Sigmoid colon (tissue), 7 donors: ENCODE data around the gene PNPLA2. TPM values are rescaled to one million over a fixed set of nuclear protein-coding genes. Genes with fewer than 3 reads are reported as not detected.

ENCODE experiments used
- DNase-seq: peaks from one replicate; pipeline ENCODE4 v3.0.0-alpha.2; 2019
- H3K27ac ChIP-seq, 4 donors: fragments of 200-600 bp; sonication (generic); one replicate each; pipeline ENCODE4 v1.5.1; 2016 to 2019; ENCODE audit warnings: mild to moderate bottlenecking in 1 of 4
- H3K27me3 ChIP-seq, 3 donors: fragments of 200-600 bp; sonication (generic); one replicate each; pipeline ENCODE4 v1.5.1; 2019; ENCODE audit warnings: mild to moderate bottlenecking in 1 of 3
- H3K36me3 ChIP-seq, 4 donors: fragments of 200-600 bp; sonication (generic); one replicate each; pipeline ENCODE4 v1.5.1; 2016 to 2019
- H3K4me1 ChIP-seq, 4 donors: fragments of 200-600 bp; sonication (generic); one replicate each; pipeline ENCODE4 v1.5.1; 2017 to 2019
- H3K4me3 ChIP-seq, 4 donors: fragments of 200-600 bp; sonication (generic); one replicate each; pipeline ENCODE4 v1.5.1; 2017 to 2019; ENCODE audit warnings: mild to moderate bottlenecking in 2 of 4, moderate library complexity in 1 of 4
- H3K9me3 ChIP-seq, 4 donors: fragments of 200-600 bp in 3 of 4; sonication (generic) in 3 of 4; one replicate each; pipeline versions ENCODE4 v1.5.1 to v1.6.1; 2013 to 2019
- CTCF ChIP-seq, 4 experiments: fragments of 450-650 bp in 3 of 4; fragments of 200-600 bp in 1 of 4; IDR thresholded peaks; one replicate each; pipeline ENCODE4 v1.5.1; 2016 to 2019; ENCODE audit warnings: antibody characterized with exemption in 4 of 4, mild to moderate bottlenecking in 3 of 4, moderate library complexity in 2 of 4
- EP300 ChIP-seq, 4 donors: sonication (generic); formaldehyde crosslinking; IDR thresholded peaks; one replicate each; pipeline ENCODE4 v1.6.1; 2017; ENCODE audit warnings: antibody characterized with exemption in 4 of 4
- POLR2A ChIP-seq, 2 donors: fragments of 450-650 bp; IDR thresholded peaks; one replicate each; pipeline ENCODE4 v1.6.1; 2016; ENCODE audit warnings: antibody characterized with exemption in 2 of 2, mild to moderate bottlenecking in 2 of 2, moderate library complexity in 2 of 2
- POLR2AphosphoS5 ChIP-seq, 4 donors: sonication (generic); formaldehyde crosslinking; IDR thresholded peaks; one replicate each; pipeline ENCODE4 v1.6.1; 2017; ENCODE audit warnings: antibody characterized with exemption in 4 of 4
- WGBS, 2 donors: extraction: QIAGEN DNeasy Blood & Tissue Kit; methylation state at CpG; one replicate each; pipeline ENCODE4 v1.1.7; 2013; 5-methylcytosine and 5-hydroxymethylcytosine counted together
- intact Hi-C: fragments of 100-400 bp; cut with DNase I; formaldehyde crosslinking; loops from one replicate; pipeline ENCODE4 v1.15.1; 2023
- polyA plus RNA-seq, 3 donors: library from polyadenylated mRNA; stranded (reverse); fragments of 200-250 nt; gene quantifications; one replicate each; pipeline ENCODE4 v1.2.3, GENCODE V29; 2013
- total RNA-seq, 4 donors: library from RNA; depleted of rRNA; stranded (reverse); fragments of >200 nt; gene quantifications; one replicate each; pipeline ENCODE4 v1.1.0, GENCODE V29; 2016
- donor health status: healthy with polysubstance abuse.
- donor health status: Bipolar disorder and iron deficiency.
- donor health status: healthy.

PNPLA2 gene
- total and polyA plus RNA-seq, 7 donors = 26.3 to 137 (median 35.4) TPM

DNA sequence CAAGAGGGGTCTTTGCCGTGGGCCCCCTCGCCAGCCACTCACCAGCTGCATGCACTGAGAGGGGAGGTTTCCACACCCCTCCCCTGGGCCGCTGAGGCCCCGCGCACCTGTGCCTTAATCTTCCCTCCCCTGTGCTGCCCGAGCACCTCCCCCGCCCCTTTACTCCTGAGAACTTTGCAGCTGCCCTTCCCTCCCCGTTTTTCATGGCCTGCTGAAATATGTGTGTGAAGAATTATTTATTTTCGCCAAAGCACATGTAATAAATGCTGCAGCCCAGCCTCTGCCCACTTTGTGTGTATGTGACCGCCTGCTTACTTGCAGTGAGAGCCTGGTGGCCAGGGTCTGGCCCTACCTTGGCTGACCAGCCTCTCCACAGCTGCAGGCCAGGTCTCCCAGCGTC lies 6.2 kb downstream of the PNPLA2 start:
- DNase-seq = no peak
- H3K36me3 ChIP-seq = peaks cover 22 to 41% (median 26%) of the 10 kb centered on the region in 4 donors
- H3K4me3 ChIP-seq = no peak overlapping the region
- H3K9me3 ChIP-seq = no peaks in the 10 kb centered on the region
- no peak for TF ChIP-seq CTCF (IDR thresholded peaks at IDR 0.05)
- TF ChIP-seq POLR2A (IDR thresholded peaks at IDR 0.05) = no peak
- TF ChIP-seq POLR2AphosphoS5 (IDR thresholded peaks at IDR 0.05) = no peak
- no peak for TF ChIP-seq EP300 (IDR thresholded peaks at IDR 0.05)
- H3K27me3 ChIP-seq = peaks cover 30 to 66% (median 61%) of the 10 kb centered on the region in 3 donors
- peaks cover 0 to 58% (median 46%) of the 10 kb centered on the region in 4 donors for H3K4me1 ChIP-seq
- intact Hi-C loops = no loop called here
- 25 to 72% methylated on average over 11 of the region's 11 CpGs for WGBS, 2 donors
- H3K27ac ChIP-seq = no peak overlapping the region

GRCh38 chr11:825366-826226 lies 6.9 kb downstream of the PNPLA2 start:
- H3K27ac ChIP-seq = peak overlapping the region in 1 of 4 donors; percentile 65
- peaks cover 22 to 41% (median 26%) of the 10 kb centered on the region in 4 donors for H3K36me3 ChIP-seq
- 16 to 74% methylated on average over 12 of the region's 12 CpGs for WGBS, 2 donors
- H3K4me3 ChIP-seq = no peak overlapping the region
- H3K4me1 ChIP-seq = peaks cover 0 to 59% (median 48%) of the 10 kb centered on the region in 4 donors
- intact Hi-C loops = no loop called here
- DNase-seq = no peak
- no peaks in the 10 kb centered on the region for H3K9me3 ChIP-seq
- H3K27me3 ChIP-seq = peaks cover 36 to 72% (median 67%) of the 10 kb centered on the region in 3 donors
- TF ChIP-seq POLR2A (IDR thresholded peaks at IDR 0.05) = no peak
- TF ChIP-seq POLR2AphosphoS5 (IDR thresholded peaks at IDR 0.05) = no peak
- no peak for TF ChIP-seq EP300 (IDR thresholded peaks at IDR 0.05)
- no peak for TF ChIP-seq CTCF (IDR thresholded peaks at IDR 0.05)

- no peak for DNase-seq
- Histone ChIP-seq H3K9me3 (no peaks in the 10 kb centered on the region), H3K36me3 (peaks cover 22 to 41% (median 26%) of the 10 kb centered on the region in 4 donors), H3K27me3 (peaks cover 42 to 79% (median 74%) of the 10 kb centered on the region in 3 donors), H3K4me3 (no peak overlapping the region), H3K27ac (peak overlapping the region in 2 of 4 donors; percentile 65 to 71), H3K4me1 (peaks cover 0 to 59% (median 48%) of the 10 kb centered on the region in 4 donors)
- TF ChIP-seq EP300 (IDR thresholded peaks at IDR 0.05) (no peak), CTCF (IDR thresholded peaks at IDR 0.05) (no peak), POLR2A (IDR thresholded peaks at IDR 0.05) (no peak), POLR2AphosphoS5 (IDR thresholded peaks at IDR 0.05) (no peak)
- intact Hi-C loops = no loop called here
- 14 to 64% methylated on average over 9 of the region's 9 CpGs for WGBS, 2 donors
These were observed 7.5 kb downstream of the PNPLA2 start for GRCh38 chr11:826227-826621.

DNA sequence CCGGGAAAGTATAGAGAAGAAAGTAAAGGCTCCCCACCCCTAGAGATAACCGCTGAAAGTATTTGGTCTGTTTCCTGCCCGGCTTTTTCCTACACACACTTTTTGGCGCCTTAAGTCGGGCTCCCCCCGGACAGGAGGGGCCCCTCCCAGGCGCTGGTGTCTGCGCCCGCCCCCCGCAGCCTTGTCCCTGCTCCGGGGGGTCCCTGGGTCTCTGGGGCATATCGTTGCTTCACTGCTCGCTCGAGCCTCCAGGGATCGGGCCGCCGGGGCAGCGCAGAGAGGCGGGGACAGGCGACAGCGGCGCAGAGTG lies 8.1 kb downstream of the PNPLA2 start:
- 0 to 1% methylated on average over 22 of the region's 22 CpGs for WGBS, 2 donors
- intact Hi-C loops = no loop called here
- no peak for DNase-seq
- peaks cover 44 to 84% (median 79%) of the 10 kb centered on the region in 3 donors for H3K27me3 ChIP-seq
- peak overlapping the region in 3 of 4 donors; percentile 31 to 40 (median 32) for H3K4me3 ChIP-seq
- no peaks in the 10 kb centered on the region for H3K9me3 ChIP-seq
- H3K36me3 ChIP-seq = peaks cover 22 to 40% (median 26%) of the 10 kb centered on the region in 4 donors
- peak overlapping the region in 3 of 4 donors; percentile 24 to 71 (median 65) for H3K27ac ChIP-seq
- H3K4me1 ChIP-seq = peaks cover 0 to 59% (median 47%) of the 10 kb centered on the region in 4 donors
- TF ChIP-seq POLR2A (IDR thresholded peaks at IDR 0.05) = no peak
- TF ChIP-seq POLR2AphosphoS5 (IDR thresholded peaks at IDR 0.05) = no peak
- no peak for TF ChIP-seq CTCF (IDR thresholded peaks at IDR 0.05)
- TF ChIP-seq EP300 (IDR thresholded peaks at IDR 0.05) = no peak
